Astrocyte (in vitro differentiated cells and primary cell): ENCODE data around the gene TCP11. TPM values are rescaled to one million over a fixed set of nuclear protein-coding genes. Genes with fewer than 3 reads are reported as not detected.

ENCODE experiments used
- DNase-seq: peaks from one replicate; pipeline ENCODE4 v3.0.0-alpha.2; 2010; ENCODE audit warnings: low read depth
- FAIRE-seq: peaks from 2 replicates; lab custom pipeline; 2011; peaks lifted over from hg19 to GRCh38; lab: Jason Lieb, UNC
- H2AFZ ChIP-seq: 2 replicates; pipeline ENCODE4 v1.6.0; 2012; ENCODE audit warnings: low read depth, low read length, inconsistent platforms
- H3K27ac ChIP-seq: 2 replicates; pipeline ENCODE4 v1.5.1; 2011; ENCODE audit warnings: low read depth, low read length, inconsistent platforms
- H3K27me3 ChIP-seq: 2 replicates; pipeline ENCODE4 v1.6.0; 2011; ENCODE audit warnings: low read length, inconsistent platforms; ENCODE audit not compliant: insufficient read depth
- H3K36me3 ChIP-seq: 2 replicates; pipeline ENCODE4 v1.5.1; 2011; ENCODE audit warnings: low read length, inconsistent platforms; ENCODE audit not compliant: insufficient read depth
- H3K4me1 ChIP-seq: 2 replicates; pipeline ENCODE4 v1.5.1; 2011; ENCODE audit warnings: low read length, inconsistent platforms; ENCODE audit not compliant: insufficient read depth
- H3K4me2 ChIP-seq: 2 replicates; pipeline ENCODE4 v1.6.0; 2012; ENCODE audit warnings: low read length, inconsistent platforms
- H3K4me3 ChIP-seq: 2 replicates; pipeline ENCODE4 v1.5.1; 2011; ENCODE audit warnings: low read depth, mild to moderate bottlenecking, low read length, inconsistent platforms; ENCODE audit not compliant: insufficient read depth
- H3K79me2 ChIP-seq: 2 replicates; pipeline ENCODE4 v1.6.0; 2012; ENCODE audit warnings: mild to moderate bottlenecking, low read length, inconsistent platforms; ENCODE audit not compliant: insufficient read depth
- H3K9ac ChIP-seq: 2 replicates; pipeline ENCODE4 v1.6.0; 2012; ENCODE audit warnings: mild to moderate bottlenecking, low read length, inconsistent platforms
- H3K9me3 ChIP-seq: 2 replicates; pipeline ENCODE4 v1.5.1; 2012; ENCODE audit warnings: low read depth, mild to moderate bottlenecking, low read length, inconsistent platforms; ENCODE audit not compliant: insufficient read depth
- H4K20me1 ChIP-seq: 2 replicates; pipeline ENCODE4 v1.6.0; 2012; ENCODE audit warnings: low read length, inconsistent platforms; ENCODE audit not compliant: insufficient read depth
- H3K27ac Mint-ChIP-seq: one replicate; pipeline ENCODE4 v1.8.0; 2021; ENCODE audit warnings: mild to moderate bottlenecking, mixed read lengths; ENCODE audit not compliant: unreplicated experiment
- H3K27me3 Mint-ChIP-seq: one replicate; pipeline ENCODE4 v1.8.0; 2021; ENCODE audit warnings: low read depth, mixed read lengths; ENCODE audit not compliant: unreplicated experiment
- H3K36me3 Mint-ChIP-seq: one replicate; pipeline ENCODE4 v1.8.0; 2021; ENCODE audit warnings: low read depth, mixed read lengths; ENCODE audit not compliant: unreplicated experiment
- H3K4me1 Mint-ChIP-seq: one replicate; pipeline ENCODE4 v1.8.0; 2021; ENCODE audit warnings: low read depth, mixed read lengths; ENCODE audit not compliant: unreplicated experiment
- H3K4me3 Mint-ChIP-seq: one replicate; pipeline ENCODE4 v1.8.0; 2021; ENCODE audit warnings: mild to moderate bottlenecking, moderate library complexity, mixed read lengths; ENCODE audit not compliant: unreplicated experiment
- H3K9me3 Mint-ChIP-seq: one replicate; pipeline ENCODE4 v1.8.0; 2021; ENCODE audit warnings: mild to moderate bottlenecking, mixed read lengths; ENCODE audit not compliant: unreplicated experiment
- EZH2 ChIP-seq: IDR thresholded peaks from 2 replicates; pipeline ENCODE4 v1.6.1; 2012; ENCODE audit warnings: mild to moderate bottlenecking, low read length, inconsistent platforms; ENCODE audit not compliant: insufficient read depth
- total RNA-seq: library from RNA; stranded (reverse); gene quantifications from 2 replicates; pipeline ENCODE4 v1.2.1, GENCODE V29; 2021
- TF ChIP-seq, protein P1 (sequence below): IDR thresholded peaks from 2 replicates; pipeline ENCODE4 v1.5.1; 2011; ENCODE audit warnings: low read depth, mild to moderate bottlenecking, inconsistent platforms, low read length, moderate library complexity; ENCODE audit not compliant: insufficient read depth

Gene TCP11
- total RNA-seq, 1 donor from 2014 or later: not detected

DNA sequence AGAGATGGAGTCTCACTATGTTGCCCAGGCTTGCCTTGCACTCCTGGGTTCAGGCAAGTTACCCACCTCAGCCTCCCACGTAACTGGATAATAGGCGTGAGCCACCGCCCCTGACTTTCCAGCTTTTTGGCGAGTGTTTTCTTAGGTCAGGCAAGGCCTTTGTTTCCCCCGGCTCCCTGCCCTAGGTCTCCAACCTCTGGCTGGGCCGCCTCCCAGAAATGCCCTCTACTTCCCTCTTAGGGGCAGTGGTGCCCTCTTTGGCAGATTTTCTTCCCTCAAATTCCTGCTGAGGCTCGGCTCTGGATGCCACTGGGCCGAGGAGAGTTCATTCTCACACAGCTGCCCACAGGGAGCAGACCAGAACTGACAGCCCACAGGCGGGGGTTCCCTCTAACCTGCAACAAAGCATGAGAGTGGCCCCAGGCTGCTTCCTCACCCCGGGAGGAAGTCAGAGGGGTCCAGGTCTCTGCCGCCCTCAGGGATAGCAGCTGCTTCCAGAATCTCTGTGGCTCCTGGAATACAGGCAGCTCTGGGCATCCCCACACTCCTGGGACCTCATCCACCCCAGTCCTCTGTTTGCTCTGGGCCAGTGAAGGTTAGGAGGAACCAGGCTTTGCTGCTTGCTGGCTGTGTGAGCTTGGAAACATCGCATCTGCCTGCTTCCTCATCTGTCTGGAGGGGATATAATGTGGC is 56.5 kb downstream of the TCP11 start:
- H3K9ac ChIP-seq: no peak overlapping the region
- no peak overlapping the region for H3K4me3 ChIP-seq
- no peaks in the 10 kb centered on the region for H3K27me3 ChIP-seq
- Mint-ChIP-seq H3K4me1 (peaks cover 21% of the 10 kb centered on the region), H3K36me3 (peaks cover 27% of the 10 kb centered on the region), H3K4me3 (no peak overlapping the region), H3K9me3 (no peaks in the 10 kb centered on the region), H3K27me3 (no peaks in the 10 kb centered on the region), H3K27ac (no peak overlapping the region)
- DNase-seq (no peak), FAIRE-seq (no peak)
- no peak overlapping the region for H3K27ac ChIP-seq
- no peak overlapping the region for H3K4me2 ChIP-seq
- TF ChIP-seq, protein P1, sequence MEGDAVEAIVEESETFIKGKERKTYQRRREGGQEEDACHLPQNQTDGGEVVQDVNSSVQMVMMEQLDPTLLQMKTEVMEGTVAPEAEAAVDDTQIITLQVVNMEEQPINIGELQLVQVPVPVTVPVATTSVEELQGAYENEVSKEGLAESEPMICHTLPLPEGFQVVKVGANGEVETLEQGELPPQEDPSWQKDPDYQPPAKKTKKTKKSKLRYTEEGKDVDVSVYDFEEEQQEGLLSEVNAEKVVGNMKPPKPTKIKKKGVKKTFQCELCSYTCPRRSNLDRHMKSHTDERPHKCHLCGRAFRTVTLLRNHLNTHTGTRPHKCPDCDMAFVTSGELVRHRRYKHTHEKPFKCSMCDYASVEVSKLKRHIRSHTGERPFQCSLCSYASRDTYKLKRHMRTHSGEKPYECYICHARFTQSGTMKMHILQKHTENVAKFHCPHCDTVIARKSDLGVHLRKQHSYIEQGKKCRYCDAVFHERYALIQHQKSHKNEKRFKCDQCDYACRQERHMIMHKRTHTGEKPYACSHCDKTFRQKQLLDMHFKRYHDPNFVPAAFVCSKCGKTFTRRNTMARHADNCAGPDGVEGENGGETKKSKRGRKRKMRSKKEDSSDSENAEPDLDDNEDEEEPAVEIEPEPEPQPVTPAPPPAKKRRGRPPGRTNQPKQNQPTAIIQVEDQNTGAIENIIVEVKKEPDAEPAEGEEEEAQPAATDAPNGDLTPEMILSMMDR: no peak
- TF ChIP-seq EZH2: no peak
- H4K20me1 ChIP-seq: no peaks in the 10 kb centered on the region
- peaks cover 24% of the 10 kb centered on the region for H3K4me1 ChIP-seq
- no peaks in the 10 kb centered on the region for H3K9me3 ChIP-seq
- no peaks in the 10 kb centered on the region for H3K36me3 ChIP-seq
- H2AFZ ChIP-seq: no peak overlapping the region
- no peaks in the 10 kb centered on the region for H3K79me2 ChIP-seq

DNA sequence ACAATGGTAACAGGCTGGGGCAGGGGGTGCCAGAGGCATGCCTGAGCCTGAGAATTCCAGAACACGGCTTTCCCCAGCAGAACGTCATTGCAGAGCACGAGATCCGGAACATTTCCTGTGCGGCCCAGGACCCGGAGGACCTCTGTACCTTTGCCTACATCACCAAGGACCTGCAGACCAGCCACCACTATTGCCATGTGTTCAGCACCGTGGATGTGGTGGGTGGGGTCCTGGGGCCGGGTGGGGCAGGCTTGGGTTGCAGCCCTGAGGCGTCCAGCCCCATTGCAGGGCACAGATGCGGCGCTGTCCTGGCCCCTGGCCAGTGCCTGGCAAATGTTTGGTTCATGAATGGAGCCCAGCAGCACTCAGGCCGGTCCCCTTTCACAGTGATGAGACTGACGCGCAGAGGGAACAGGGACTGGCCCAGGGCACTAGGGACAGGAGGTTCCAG is 57.1 kb downstream of the TCP11 start:
- FAIRE-seq (no peak), DNase-seq (no peak)
- Mint-ChIP-seq H3K27me3 (no peaks in the 10 kb centered on the region), H3K4me1 (peaks cover 16% of the 10 kb centered on the region), H3K4me3 (no peak overlapping the region), H3K36me3 (peaks cover 29% of the 10 kb centered on the region), H3K9me3 (no peaks in the 10 kb centered on the region), H3K27ac (no peak overlapping the region)
- H3K27me3 ChIP-seq: no peaks in the 10 kb centered on the region
- no peaks in the 10 kb centered on the region for H3K79me2 ChIP-seq
- no peak overlapping the region for H3K4me2 ChIP-seq
- peaks cover 18% of the 10 kb centered on the region for H3K4me1 ChIP-seq
- H3K36me3 ChIP-seq: no peaks in the 10 kb centered on the region
- no peaks in the 10 kb centered on the region for H3K9me3 ChIP-seq
- TF ChIP-seq, protein P1: no peak
- TF ChIP-seq EZH2: no peak
- no peak overlapping the region for H3K4me3 ChIP-seq
- no peaks in the 10 kb centered on the region for H4K20me1 ChIP-seq
- no peak overlapping the region for H3K9ac ChIP-seq
- H2AFZ ChIP-seq: no peak overlapping the region
- no peak overlapping the region for H3K27ac ChIP-seq

DNA sequence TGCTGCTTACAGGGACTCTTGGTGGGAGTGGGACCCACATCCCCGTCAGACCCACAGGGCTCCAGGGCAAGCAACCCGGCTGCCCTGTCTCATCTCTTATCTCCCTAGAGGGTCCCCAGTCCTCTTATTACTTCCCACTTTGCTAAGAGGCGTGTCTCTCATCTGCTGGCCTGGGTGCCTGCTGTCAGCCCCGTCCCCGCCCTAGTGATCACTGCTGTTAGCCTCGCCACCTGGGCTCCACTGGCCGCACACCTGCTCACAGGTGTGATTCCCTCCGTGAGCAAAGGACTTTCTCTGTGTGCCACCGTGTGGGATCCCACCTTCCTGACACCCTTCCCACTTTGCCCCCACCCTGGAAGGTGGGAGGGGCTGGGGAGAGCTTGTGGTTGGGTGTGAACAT is 57.6 kb downstream of the TCP11 start:
- no peaks in the 10 kb centered on the region for H3K27me3 ChIP-seq
- no peak overlapping the region for H3K4me3 ChIP-seq
- no peak overlapping the region for H3K27ac Mint-ChIP-seq
- peaks cover 25% of the 10 kb centered on the region for H3K36me3 Mint-ChIP-seq
- H3K9me3 ChIP-seq: no peaks in the 10 kb centered on the region
- no peak for FAIRE-seq
- H4K20me1 ChIP-seq: no peaks in the 10 kb centered on the region
- no peak overlapping the region for H3K9ac ChIP-seq
- H3K4me1 ChIP-seq: peaks cover 18% of the 10 kb centered on the region
- H2AFZ ChIP-seq: no peak overlapping the region
- no peaks in the 10 kb centered on the region for H3K27me3 Mint-ChIP-seq
- DNase-seq: no peak
- H3K4me1 Mint-ChIP-seq: peaks cover 14% of the 10 kb centered on the region
- H3K9me3 Mint-ChIP-seq: no peaks in the 10 kb centered on the region
- H3K79me2 ChIP-seq: no peaks in the 10 kb centered on the region
- no peaks in the 10 kb centered on the region for H3K36me3 ChIP-seq
- H3K4me3 Mint-ChIP-seq: no peak overlapping the region
- H3K4me2 ChIP-seq: no peak overlapping the region
- no peak for TF ChIP-seq EZH2
- TF ChIP-seq, protein P1: no peak
- H3K27ac ChIP-seq: no peak overlapping the region
